HG03175 (cell line): ENCODE measurements around the gene TMPRSS11A.

Experiments used
- ATAC-seq: cut with Tn5 transposase; IDR thresholded peaks from one replicate; pipeline ENCODE4 v1.9.1; 2021; ENCODE audit warnings: mild to moderate bottlenecking, moderate library complexity; ENCODE audit not compliant: unreplicated experiment

Gene TMPRSS11A

GRCh38 chr4:67874986-67875385 lies 88.3 kb downstream of the TMPRSS11A start:
- ATAC-seq: no peak

- ATAC-seq: no peak
These were observed 90.2 kb downstream of the TMPRSS11A start for GRCh38 chr4:67873116-67873515.

- ATAC-seq: peak; percentile 79
These were observed 91.4 kb downstream of the TMPRSS11A start for GRCh38 chr4:67871867-67872266.

- ATAC-seq: no peak
These were observed 93.6 kb downstream of the TMPRSS11A start for GRCh38 chr4:67869580-67870190.

- no peak for ATAC-seq
These were observed 101.8 kb downstream of the TMPRSS11A start for GRCh38 chr4:67861513-67861912.
